ENCODE results near the gene ERMAP.

The ERMAP gene

GRCh38 chr1:42797414-42797813 is 19.5 kb upstream of the ERMAP start:
- Histone ChIP-seq H3K14ac (ENCODE audit: low read length) (no peak overlapping the region), H3K18ac (ENCODE audit: low read length) (no peak overlapping the region), H3K9me3 (replicated peaks in 1 of 2; ENCODE audit: control insufficient read depth in 2 of 2, insufficient read depth in 1 of 2, low read depth in 1 of 2, low read length in 2 of 2) (no peaks in the 10 kb centered on the region), H3K36me3 (replicated peaks in 1 of 2; ENCODE audit: control insufficient read depth in 2 of 2, insufficient read depth in 2 of 2, low read length in 2 of 2) (no peaks in the 10 kb centered on the region), H3K9ac (ENCODE audit: low read depth, low read length, poor library complexity) (no peak overlapping the region), H3K23ac (ENCODE audit: low read depth, low read length, poor library complexity) (no peak overlapping the region), H3K4me2 (ENCODE audit: insufficient read depth, low read length, poor library complexity, severe bottlenecking) (no peak overlapping the region), H3K79me1 (ENCODE audit: low read depth, low read length) (no peaks in the 10 kb centered on the region), H2BK120ac (ENCODE audit: low read depth, low read length) (no peak overlapping the region), H3K27me3 (ENCODE audit: control insufficient read depth in 3 of 3, insufficient read depth in 3 of 3, low read depth in 1 of 3, low read length in 3 of 3) (no peaks in the 10 kb centered on the region), H3K27ac (replicated peaks; ENCODE audit: low read length) (no peak overlapping the region), H3K4ac (ENCODE audit: low read length) (no peak overlapping the region), H2BK5ac (ENCODE audit: low read length) (no peak overlapping the region), H2BK15ac (ENCODE audit: low read length) (no peak overlapping the region), H4K8ac (ENCODE audit: low read depth, low read length) (no peak overlapping the region), H4K91ac (ENCODE audit: low read depth, low read length, poor library complexity) (no peak overlapping the region), H2AFZ (ENCODE audit: low read length) (no peak overlapping the region), H3K4me1 (ENCODE audit: control insufficient read depth in 2 of 2, insufficient read depth in 1 of 2, low read depth in 1 of 2, low read length in 2 of 2) (peaks cover 0 to 4% of the 10 kb centered on the region in 2 donors), H2AK5ac (ENCODE audit: low read depth, low read length) (no peak overlapping the region), H2BK12ac (ENCODE audit: low read length) (no peak overlapping the region), H3K4me3 (ENCODE audit: low read length in 2 of 2) (no peak overlapping the region)
- DNase-seq (ENCODE audit: low spot score): no peak
- no CpG with 5 or more reads among the region's 3 CpGs for WGBS, 2 donors (ENCODE audit: extremely low coverage in 2 of 2, insufficient read length in 2 of 2, insufficient replicate concordance in 1 of 2)

DNA sequence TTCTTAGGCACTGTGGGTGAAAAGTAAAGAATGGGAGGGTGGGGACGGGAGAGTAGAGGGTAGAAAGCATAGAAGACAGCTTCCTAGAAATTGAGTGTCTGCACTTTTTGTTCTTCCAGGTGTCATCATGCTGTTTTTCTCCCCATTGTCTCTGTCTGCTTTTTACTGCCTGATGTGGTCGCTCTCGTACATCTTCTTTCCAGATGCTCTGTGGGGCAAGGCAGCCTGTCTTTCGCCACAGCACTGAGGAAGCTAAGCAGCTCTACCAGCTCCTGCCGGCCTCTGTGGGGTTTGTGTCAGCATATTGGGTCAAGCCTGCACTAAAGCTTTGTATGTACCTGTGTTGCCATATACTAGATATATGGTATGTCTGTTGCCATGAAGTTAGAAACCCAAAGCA is 18.9 kb upstream of the ERMAP start:
- Histone ChIP-seq H4K8ac (ENCODE audit: low read depth, low read length) (no peak overlapping the region), H3K9me3 (replicated peaks in 1 of 2; ENCODE audit: control insufficient read depth in 2 of 2, insufficient read depth in 1 of 2, low read depth in 1 of 2, low read length in 2 of 2) (no peaks in the 10 kb centered on the region), H2BK15ac (ENCODE audit: low read length) (no peak overlapping the region), H2BK120ac (ENCODE audit: low read depth, low read length) (no peak overlapping the region), H3K9ac (ENCODE audit: low read depth, low read length, poor library complexity) (no peak overlapping the region), H2AK5ac (ENCODE audit: low read depth, low read length) (no peak overlapping the region), H4K91ac (ENCODE audit: low read depth, low read length, poor library complexity) (no peak overlapping the region), H3K4ac (ENCODE audit: low read length) (no peak overlapping the region), H2BK5ac (ENCODE audit: low read length) (no peak overlapping the region), H3K23ac (ENCODE audit: low read depth, low read length, poor library complexity) (no peak overlapping the region), H3K14ac (ENCODE audit: low read length) (no peak overlapping the region), H3K27me3 (ENCODE audit: control insufficient read depth in 3 of 3, insufficient read depth in 3 of 3, low read depth in 1 of 3, low read length in 3 of 3) (no peaks in the 10 kb centered on the region), H3K36me3 (replicated peaks in 1 of 2; ENCODE audit: control insufficient read depth in 2 of 2, insufficient read depth in 2 of 2, low read length in 2 of 2) (no peaks in the 10 kb centered on the region), H3K18ac (ENCODE audit: low read length) (no peak overlapping the region), H2AFZ (ENCODE audit: low read length) (peak overlapping the region; percentile 6), H3K79me1 (ENCODE audit: low read depth, low read length) (no peaks in the 10 kb centered on the region), H3K4me1 (ENCODE audit: control insufficient read depth in 2 of 2, insufficient read depth in 1 of 2, low read depth in 1 of 2, low read length in 2 of 2) (peaks cover 0 to 4% of the 10 kb centered on the region in 2 donors), H3K4me3 (ENCODE audit: low read length in 2 of 2) (no peak overlapping the region), H3K4me2 (ENCODE audit: insufficient read depth, low read length, poor library complexity, severe bottlenecking) (no peak overlapping the region), H3K27ac (replicated peaks; ENCODE audit: low read length) (no peak overlapping the region), H2BK12ac (ENCODE audit: low read length) (no peak overlapping the region)
- DNase-seq (ENCODE audit: low spot score): no peak
- no CpG with 5 or more reads among the region's 5 CpGs for WGBS, 2 donors (ENCODE audit: extremely low coverage in 2 of 2, insufficient read length in 2 of 2, insufficient replicate concordance in 1 of 2)

DNA sequence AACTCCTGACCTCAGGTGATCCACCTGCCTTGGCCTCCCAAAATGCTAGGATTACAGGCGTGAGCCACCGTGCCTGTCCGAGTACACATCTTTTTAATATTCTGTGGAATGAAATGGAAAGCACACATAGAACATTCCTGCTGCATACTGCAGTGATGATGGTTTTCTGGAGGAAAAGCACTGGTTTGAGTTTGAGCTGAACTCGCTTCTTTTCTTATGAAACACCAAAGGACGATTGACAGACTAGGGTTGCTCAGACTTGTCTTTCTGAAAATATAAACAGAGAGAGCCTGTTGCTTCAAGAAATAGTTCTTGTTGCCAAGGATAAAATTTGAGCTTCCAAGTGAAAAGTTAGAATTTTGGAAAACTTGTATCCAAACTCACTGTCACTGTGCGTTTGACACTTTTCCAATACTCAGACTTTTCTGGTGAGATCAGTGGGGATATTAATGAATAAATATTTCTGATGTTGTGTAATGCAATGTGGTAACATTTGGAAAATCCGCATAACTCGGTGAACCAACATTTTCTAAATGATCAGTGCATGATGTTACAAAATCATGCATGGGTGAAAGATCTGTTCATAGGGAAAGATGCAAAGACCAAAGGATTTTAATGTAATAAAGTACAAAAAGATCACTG is 15.0 kb upstream of the ERMAP start:
- no peak overlapping the region for H3K27ac ChIP-seq (replicated peaks; ENCODE audit: low read length)
- no peak overlapping the region for H4K91ac ChIP-seq (ENCODE audit: low read depth, low read length, poor library complexity)
- H3K79me1 ChIP-seq (ENCODE audit: low read depth, low read length): peaks cover 1% of the 10 kb centered on the region
- H3K4me3 ChIP-seq (ENCODE audit: low read length in 2 of 2): no peak overlapping the region
- no peak overlapping the region for H3K4ac ChIP-seq (ENCODE audit: low read length)
- H2AFZ ChIP-seq (ENCODE audit: low read length): no peak overlapping the region
- H2BK15ac ChIP-seq (ENCODE audit: low read length): no peak overlapping the region
- no peak overlapping the region for H3K9ac ChIP-seq (ENCODE audit: low read depth, low read length, poor library complexity)
- H3K14ac ChIP-seq (ENCODE audit: low read length): no peak overlapping the region
- no peak overlapping the region for H2AK5ac ChIP-seq (ENCODE audit: low read depth, low read length)
- H3K18ac ChIP-seq (ENCODE audit: low read length): no peak overlapping the region
- no peaks in the 10 kb centered on the region for H3K27me3 ChIP-seq (ENCODE audit: control insufficient read depth in 3 of 3, insufficient read depth in 3 of 3, low read depth in 1 of 3, low read length in 3 of 3)
- no peak overlapping the region for H3K4me2 ChIP-seq (ENCODE audit: insufficient read depth, low read length, poor library complexity, severe bottlenecking)
- H3K9me3 ChIP-seq (replicated peaks in 1 of 2; ENCODE audit: control insufficient read depth in 2 of 2, insufficient read depth in 1 of 2, low read depth in 1 of 2, low read length in 2 of 2): no peaks in the 10 kb centered on the region
- DNase-seq (ENCODE audit: low spot score): no peak
- no peak overlapping the region for H2BK12ac ChIP-seq (ENCODE audit: low read length)
- H3K4me1 ChIP-seq (ENCODE audit: control insufficient read depth in 2 of 2, insufficient read depth in 1 of 2, low read depth in 1 of 2, low read length in 2 of 2): peaks cover 0 to 2% of the 10 kb centered on the region in 2 donors
- H4K8ac ChIP-seq (ENCODE audit: low read depth, low read length): no peak overlapping the region
- no CpG with 5 or more reads among the region's 8 CpGs for WGBS, 2 donors (ENCODE audit: extremely low coverage in 2 of 2, insufficient read length in 2 of 2, insufficient replicate concordance in 1 of 2)
- no peak overlapping the region for H2BK5ac ChIP-seq (ENCODE audit: low read length)
- no peak overlapping the region for H3K23ac ChIP-seq (ENCODE audit: low read depth, low read length, poor library complexity)
- H3K36me3 ChIP-seq (replicated peaks in 1 of 2; ENCODE audit: control insufficient read depth in 2 of 2, insufficient read depth in 2 of 2, low read length in 2 of 2): peaks cover 2 to 22% of the 10 kb centered on the region in 2 donors
- no peak overlapping the region for H2BK120ac ChIP-seq (ENCODE audit: low read depth, low read length)

DNA sequence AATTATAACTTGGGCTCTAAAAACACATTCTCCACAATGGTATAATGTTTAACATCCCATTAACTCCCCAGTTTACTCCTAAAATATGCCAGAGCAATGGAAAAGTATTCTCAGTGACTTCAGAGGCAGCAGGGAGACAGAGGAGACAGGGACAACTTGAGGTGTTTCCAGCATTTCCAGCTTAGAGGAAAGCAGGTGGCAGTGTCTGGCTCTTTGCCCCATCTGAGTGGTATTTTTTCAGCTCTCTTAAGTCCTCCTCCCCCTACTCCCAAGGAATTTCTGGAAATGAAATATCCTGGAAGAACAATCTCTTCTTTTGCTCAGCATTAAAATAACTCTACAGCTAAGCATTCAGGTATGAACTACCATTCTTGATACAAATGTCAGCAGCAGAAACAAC is 10.8 kb upstream of the ERMAP start:
- Histone ChIP-seq H3K79me1 (ENCODE audit: low read depth, low read length) (peaks cover 1% of the 10 kb centered on the region), H2BK12ac (ENCODE audit: low read length) (no peak overlapping the region), H2AK5ac (ENCODE audit: low read depth, low read length) (no peak overlapping the region), H3K4me1 (ENCODE audit: control insufficient read depth in 2 of 2, insufficient read depth in 1 of 2, low read depth in 1 of 2, low read length in 2 of 2) (no peaks in the 10 kb centered on the region), H3K18ac (ENCODE audit: low read length) (no peak overlapping the region), H2BK15ac (ENCODE audit: low read length) (no peak overlapping the region), H3K4me3 (ENCODE audit: low read length in 2 of 2) (no peak overlapping the region), H3K23ac (ENCODE audit: low read depth, low read length, poor library complexity) (no peak overlapping the region), H3K14ac (ENCODE audit: low read length) (no peak overlapping the region), H3K9me3 (replicated peaks in 1 of 2; ENCODE audit: control insufficient read depth in 2 of 2, insufficient read depth in 1 of 2, low read depth in 1 of 2, low read length in 2 of 2) (no peaks in the 10 kb centered on the region), H3K9ac (ENCODE audit: low read depth, low read length, poor library complexity) (no peak overlapping the region), H3K4me2 (ENCODE audit: insufficient read depth, low read length, poor library complexity, severe bottlenecking) (no peak overlapping the region), H4K8ac (ENCODE audit: low read depth, low read length) (no peak overlapping the region), H3K4ac (ENCODE audit: low read length) (no peak overlapping the region), H2BK5ac (ENCODE audit: low read length) (no peak overlapping the region), H3K27ac (replicated peaks; ENCODE audit: low read length) (no peak overlapping the region), H2AFZ (ENCODE audit: low read length) (no peak overlapping the region), H3K27me3 (ENCODE audit: control insufficient read depth in 3 of 3, insufficient read depth in 3 of 3, low read depth in 1 of 3, low read length in 3 of 3) (no peaks in the 10 kb centered on the region), H2BK120ac (ENCODE audit: low read depth, low read length) (no peak overlapping the region), H4K91ac (ENCODE audit: low read depth, low read length, poor library complexity) (no peak overlapping the region), H3K36me3 (replicated peaks in 1 of 2; ENCODE audit: control insufficient read depth in 2 of 2, insufficient read depth in 2 of 2, low read length in 2 of 2) (peaks cover 7 to 36% of the 10 kb centered on the region in 2 donors)
- DNase-seq (ENCODE audit: low spot score): no peak
